ENCODE measurements around the gene TST.

TST gene

DNA sequence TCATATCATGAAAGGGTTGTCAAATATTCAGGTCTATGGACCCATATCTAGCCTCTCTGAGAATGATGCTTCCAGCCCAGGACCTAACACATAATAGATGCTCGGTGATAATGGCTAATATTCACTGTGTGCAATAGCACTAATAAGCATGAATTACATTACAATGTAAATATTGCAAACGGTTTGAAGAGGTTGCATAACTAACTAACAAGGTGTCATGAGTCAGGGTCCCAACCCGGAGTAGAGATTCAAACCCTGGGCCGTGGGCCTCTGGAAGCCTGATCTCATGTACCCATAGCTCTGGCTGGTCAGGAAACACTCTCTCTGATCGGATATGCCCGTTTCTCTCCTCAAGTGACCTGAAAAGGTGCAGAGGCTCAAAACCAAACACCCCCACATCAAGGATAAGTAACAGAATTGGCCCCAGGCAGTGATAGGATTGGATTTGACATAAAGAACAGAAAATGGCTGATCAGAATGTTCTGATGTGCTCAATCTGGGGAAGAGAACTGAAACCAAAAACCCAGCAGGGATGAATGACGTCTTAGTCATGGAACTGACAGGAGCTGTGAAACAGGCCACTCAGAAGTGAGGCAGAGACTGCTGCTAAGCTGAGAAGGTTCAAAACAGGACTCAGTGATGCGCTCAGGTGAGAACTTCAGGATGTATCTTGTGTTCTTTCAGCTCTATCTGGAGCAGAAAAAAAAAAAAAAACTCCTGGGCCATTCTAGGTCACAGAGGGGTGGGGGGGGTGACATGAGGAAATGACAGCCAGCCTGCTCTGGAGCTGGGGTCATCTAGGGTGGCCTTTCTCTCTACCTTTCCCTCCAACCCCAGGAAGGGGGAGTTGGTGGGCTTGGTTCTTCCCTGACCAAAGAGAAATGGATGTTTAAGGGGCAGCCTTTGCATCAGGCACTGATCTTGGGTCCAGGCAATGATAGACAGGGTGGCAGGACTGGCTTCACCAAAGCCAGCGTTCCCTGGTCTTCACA, 25.7 kb upstream of the TST start:
- Histone ChIP-seq H3K27ac (ENCODE audit: insufficient read depth, low read depth, low read length, poor library complexity, severe bottlenecking) (no peak overlapping the region), H3K4me3 (ENCODE audit: insufficient read depth, low read depth, low read length) (no peak overlapping the region), H3K27me3 (ENCODE audit: control insufficient read depth, insufficient read depth, low read length, poor library complexity, severe bottlenecking) (no peaks in the 10 kb centered on the region), H3K4me1 (ENCODE audit: control insufficient read depth, insufficient read depth, low read length) (peaks cover 8% of the 10 kb centered on the region), H3K9me3 (ENCODE audit: control insufficient read depth, low read length) (no peaks in the 10 kb centered on the region), H3K36me3 (ENCODE audit: control insufficient read depth, insufficient read depth, low read length) (no peaks in the 10 kb centered on the region)
- WGBS, 2 experiments: 87% methylated on average over 9 of the region's 9 CpGs

DNA sequence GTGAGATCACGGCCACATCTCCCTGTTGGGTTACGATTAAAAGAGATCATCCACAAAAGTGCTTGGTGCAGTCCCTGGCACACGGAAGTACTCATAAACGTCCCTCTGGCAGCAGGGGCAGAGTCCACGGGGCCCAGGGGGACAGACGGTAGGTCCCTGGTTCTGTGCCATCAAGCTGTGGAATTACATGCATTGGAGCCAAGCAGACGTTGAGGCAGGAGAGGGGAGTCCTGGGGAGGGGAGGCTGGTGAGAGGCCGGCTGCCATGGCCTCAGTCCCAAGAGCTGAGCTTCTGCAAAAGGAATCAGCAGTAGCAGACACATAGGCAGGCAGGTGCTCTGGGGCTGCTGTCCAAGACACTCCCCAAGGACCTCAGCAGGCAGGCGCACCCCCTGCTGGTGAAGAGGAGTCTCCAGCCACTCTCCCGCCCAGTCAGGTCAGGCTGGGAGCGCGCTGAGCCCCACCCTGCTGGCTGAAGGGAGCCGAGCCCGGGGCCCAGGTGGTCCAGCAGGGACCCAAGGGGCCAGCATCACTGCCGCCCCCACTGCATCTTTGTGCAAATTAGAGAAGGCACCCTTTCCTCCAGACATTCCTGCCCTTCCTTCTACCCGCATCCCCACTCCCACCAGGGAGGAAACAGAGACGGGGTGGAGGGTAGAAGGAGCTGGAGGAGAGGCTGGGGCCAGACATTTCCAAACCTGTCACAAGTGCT, 24.7 kb upstream of the TST start:
- 79 to 84% methylated on average over 17 of the region's 17 CpGs for WGBS, 2 experiments
- Histone ChIP-seq H3K27me3 (ENCODE audit: control insufficient read depth, insufficient read depth, low read length, poor library complexity, severe bottlenecking) (no peaks in the 10 kb centered on the region), H3K27ac (ENCODE audit: insufficient read depth, low read depth, low read length, poor library complexity, severe bottlenecking) (no peak overlapping the region), H3K36me3 (ENCODE audit: control insufficient read depth, insufficient read depth, low read length) (no peaks in the 10 kb centered on the region), H3K4me1 (ENCODE audit: control insufficient read depth, insufficient read depth, low read length) (peaks cover 8% of the 10 kb centered on the region), H3K9me3 (ENCODE audit: control insufficient read depth, low read length) (no peaks in the 10 kb centered on the region), H3K4me3 (ENCODE audit: insufficient read depth, low read depth, low read length) (no peak overlapping the region)

DNA sequence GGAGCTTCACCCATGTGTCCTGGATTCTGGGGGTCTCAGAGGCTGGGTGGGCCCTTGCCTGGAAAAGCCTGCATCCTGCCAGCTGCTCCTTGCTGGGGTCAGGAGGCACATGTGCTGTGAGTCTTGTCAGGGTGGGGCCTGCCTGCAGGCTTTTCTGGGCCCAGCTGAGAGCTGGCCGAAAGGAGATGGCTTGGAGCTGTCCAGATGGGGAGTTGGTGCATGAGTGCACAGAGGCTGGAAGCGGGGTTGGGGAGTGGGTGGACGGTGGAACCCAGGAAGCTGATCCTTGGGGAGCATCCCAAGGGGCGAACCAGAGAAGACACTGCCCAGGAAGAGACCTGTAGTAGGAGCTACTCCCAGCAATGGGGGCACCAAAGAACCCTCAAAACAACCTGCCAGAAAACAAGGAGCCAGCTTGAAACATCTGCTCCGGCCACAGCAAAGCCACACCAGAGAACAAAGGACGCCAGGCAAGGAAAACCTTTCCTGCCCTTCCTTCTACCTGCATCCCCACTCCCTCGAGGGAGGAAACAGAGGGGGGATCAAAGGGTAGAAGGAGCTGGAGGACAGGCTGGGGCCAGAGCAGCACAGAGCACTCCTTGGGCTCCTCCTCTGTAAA, 24.1 kb upstream of the TST start:
- Histone ChIP-seq H3K4me1 (ENCODE audit: control insufficient read depth, insufficient read depth, low read length) (peaks cover 8% of the 10 kb centered on the region), H3K27me3 (ENCODE audit: control insufficient read depth, insufficient read depth, low read length, poor library complexity, severe bottlenecking) (no peaks in the 10 kb centered on the region), H3K27ac (ENCODE audit: insufficient read depth, low read depth, low read length, poor library complexity, severe bottlenecking) (no peak overlapping the region), H3K9me3 (ENCODE audit: control insufficient read depth, low read length) (no peaks in the 10 kb centered on the region), H3K36me3 (ENCODE audit: control insufficient read depth, insufficient read depth, low read length) (no peaks in the 10 kb centered on the region), H3K4me3 (ENCODE audit: insufficient read depth, low read depth, low read length) (no peak overlapping the region)
- WGBS, 2 experiments: 90 to 91% methylated on average over 7 of the region's 7 CpGs

GRCh38 chr22:37039466-37039865, 20.2 kb upstream of the TST start:
- no peak overlapping the region for H3K27ac ChIP-seq (ENCODE audit: insufficient read depth, low read depth, low read length, poor library complexity, severe bottlenecking)
- H3K9me3 ChIP-seq (ENCODE audit: control insufficient read depth, low read length): no peaks in the 10 kb centered on the region
- no peaks in the 10 kb centered on the region for H3K36me3 ChIP-seq (ENCODE audit: control insufficient read depth, insufficient read depth, low read length)
- H3K4me1 ChIP-seq (ENCODE audit: control insufficient read depth, insufficient read depth, low read length): peaks cover 8% of the 10 kb centered on the region
- no peaks in the 10 kb centered on the region for H3K27me3 ChIP-seq (ENCODE audit: control insufficient read depth, insufficient read depth, low read length, poor library complexity, severe bottlenecking)
- 89 to 93% methylated on average over 2 of the region's 2 CpGs for WGBS, 2 experiments
- H3K4me3 ChIP-seq (ENCODE audit: insufficient read depth, low read depth, low read length): no peak overlapping the region

- no peak overlapping the region for H3K27ac ChIP-seq (ENCODE audit: insufficient read depth, low read depth, low read length, poor library complexity, severe bottlenecking)
- no peaks in the 10 kb centered on the region for H3K9me3 ChIP-seq (ENCODE audit: control insufficient read depth, low read length)
- 75 to 78% methylated on average over 14 of the region's 14 CpGs for WGBS, 2 experiments
- H3K4me3 ChIP-seq (ENCODE audit: insufficient read depth, low read depth, low read length): no peak overlapping the region
- H3K27me3 ChIP-seq (ENCODE audit: control insufficient read depth, insufficient read depth, low read length, poor library complexity, severe bottlenecking): no peaks in the 10 kb centered on the region
- H3K36me3 ChIP-seq (ENCODE audit: control insufficient read depth, insufficient read depth, low read length): no peaks in the 10 kb centered on the region
- H3K4me1 ChIP-seq (ENCODE audit: control insufficient read depth, insufficient read depth, low read length): peaks cover under 1% of the 10 kb centered on the region
Observed at GRCh38 chr22:37037669-37038068, 18.4 kb upstream of the TST start.

GRCh38 chr22:37036655-37037377, 17.6 kb upstream of the TST start:
- Histone ChIP-seq H3K4me3 (ENCODE audit: insufficient read depth, low read depth, low read length) (no peak overlapping the region), H3K27ac (ENCODE audit: insufficient read depth, low read depth, low read length, poor library complexity, severe bottlenecking) (no peak overlapping the region), H3K36me3 (ENCODE audit: control insufficient read depth, insufficient read depth, low read length) (no peaks in the 10 kb centered on the region), H3K4me1 (ENCODE audit: control insufficient read depth, insufficient read depth, low read length) (no peaks in the 10 kb centered on the region), H3K9me3 (ENCODE audit: control insufficient read depth, low read length) (no peaks in the 10 kb centered on the region), H3K27me3 (ENCODE audit: control insufficient read depth, insufficient read depth, low read length, poor library complexity, severe bottlenecking) (no peaks in the 10 kb centered on the region)
- WGBS, 2 experiments: 92 to 93% methylated on average over 11 of the region's 11 CpGs

DNA sequence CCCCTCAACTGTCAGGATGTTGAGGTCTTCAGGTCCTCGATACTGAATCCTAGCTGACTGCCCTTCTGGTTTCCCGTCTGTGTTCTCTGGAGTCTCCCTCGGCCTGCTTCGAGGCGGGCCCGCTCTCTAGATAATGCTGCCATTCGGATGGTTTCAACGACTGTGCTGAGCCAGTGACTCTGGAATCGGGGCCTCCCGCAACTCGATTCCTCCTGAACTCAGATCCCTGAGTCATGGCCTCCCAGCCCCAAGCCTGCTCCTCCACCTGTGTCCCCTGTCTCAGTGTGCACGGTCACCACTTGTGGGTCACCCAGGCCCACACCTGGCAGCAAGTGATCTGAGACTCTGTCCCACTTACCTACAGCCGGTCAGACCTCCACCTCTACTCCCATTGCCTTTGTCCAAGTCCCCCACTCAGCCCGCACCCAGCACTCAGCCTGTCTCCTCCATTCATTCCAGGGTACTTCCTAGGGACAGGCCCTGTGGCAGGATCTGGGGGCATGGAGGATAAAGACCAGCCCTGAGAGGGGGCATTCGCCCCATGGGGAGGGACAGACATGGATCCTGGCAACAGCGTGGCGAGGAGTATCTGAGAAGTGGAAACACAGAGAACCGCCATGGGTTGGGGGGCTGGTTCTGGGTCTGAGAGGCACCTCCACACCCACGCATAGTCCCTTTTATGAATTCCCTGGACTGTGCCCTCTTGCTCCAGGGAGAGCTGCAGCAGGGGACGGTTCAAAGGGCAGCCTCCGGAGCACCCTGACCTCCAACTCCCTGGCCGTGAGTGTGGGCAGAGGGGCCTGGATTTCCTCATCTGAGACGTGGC, 14.6 kb upstream of the TST start:
- Histone ChIP-seq H3K4me1 (ENCODE audit: control insufficient read depth, insufficient read depth, low read length) (no peaks in the 10 kb centered on the region), H3K9me3 (ENCODE audit: control insufficient read depth, low read length) (no peaks in the 10 kb centered on the region), H3K36me3 (ENCODE audit: control insufficient read depth, insufficient read depth, low read length) (peaks cover 7% of the 10 kb centered on the region), H3K4me3 (ENCODE audit: insufficient read depth, low read depth, low read length) (no peak overlapping the region), H3K27ac (ENCODE audit: insufficient read depth, low read depth, low read length, poor library complexity, severe bottlenecking) (no peak overlapping the region), H3K27me3 (ENCODE audit: control insufficient read depth, insufficient read depth, low read length, poor library complexity, severe bottlenecking) (no peaks in the 10 kb centered on the region)
- WGBS, 2 experiments: 91 to 92% methylated on average over 23 of the region's 23 CpGs

DNA sequence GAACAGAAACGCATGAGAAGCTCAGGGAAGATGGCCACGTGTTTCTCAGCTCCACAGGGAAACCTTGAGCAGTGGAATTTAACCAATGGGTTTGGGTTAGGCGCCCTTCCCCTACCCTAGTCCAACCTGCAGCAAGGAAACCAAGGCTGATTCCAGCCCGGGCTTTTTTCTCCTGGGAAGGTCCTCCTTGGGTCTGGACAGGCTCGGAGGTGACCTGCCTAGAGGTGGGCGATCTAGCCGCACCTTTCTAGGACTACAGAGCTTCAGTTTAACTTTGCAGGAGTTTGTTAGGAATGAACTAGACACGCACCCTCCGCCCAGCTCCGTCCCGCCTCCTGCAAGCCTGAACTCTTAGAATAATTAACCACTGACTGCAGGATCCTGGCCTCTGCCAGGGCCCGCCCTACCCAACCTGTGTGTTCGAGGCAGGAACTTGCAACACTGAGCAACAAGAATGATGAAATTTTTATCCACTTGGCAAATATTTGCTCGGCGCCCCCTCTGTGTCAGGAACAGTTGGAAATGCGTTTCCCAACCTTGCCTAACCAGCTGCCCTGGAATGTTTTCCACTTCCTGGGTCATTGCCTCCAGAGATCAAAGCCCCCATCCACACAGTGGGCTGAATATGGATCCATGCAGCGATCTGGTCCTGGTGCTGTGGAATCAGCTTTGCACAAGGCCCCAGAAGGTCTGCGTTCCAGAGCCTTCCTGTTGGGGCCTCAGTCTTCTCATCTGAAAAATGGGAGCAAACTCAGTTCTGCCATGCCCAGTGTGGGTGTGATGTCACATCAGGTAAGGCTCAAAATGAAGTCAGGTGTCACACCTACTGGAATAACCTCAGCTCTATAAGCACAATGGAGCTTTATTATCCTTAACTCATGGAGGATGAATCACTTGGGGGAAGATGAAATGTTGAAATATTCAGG, 13.6 kb upstream of the TST start:
- Histone ChIP-seq H3K27ac (ENCODE audit: insufficient read depth, low read depth, low read length, poor library complexity, severe bottlenecking) (no peak overlapping the region), H3K36me3 (ENCODE audit: control insufficient read depth, insufficient read depth, low read length) (peaks cover 7% of the 10 kb centered on the region), H3K4me1 (ENCODE audit: control insufficient read depth, insufficient read depth, low read length) (no peaks in the 10 kb centered on the region), H3K27me3 (ENCODE audit: control insufficient read depth, insufficient read depth, low read length, poor library complexity, severe bottlenecking) (no peaks in the 10 kb centered on the region), H3K4me3 (ENCODE audit: insufficient read depth, low read depth, low read length) (no peak overlapping the region), H3K9me3 (ENCODE audit: control insufficient read depth, low read length) (no peaks in the 10 kb centered on the region)
- WGBS, 2 experiments: 84% methylated on average over 18 of the region's 18 CpGs
